Neuronal stem cell (in vitro differentiated cells): Measurements from ENCODE around the gene BPIFB6.
A peak's percentile ranks its signal among the peaks of the same experiment; 100 is the strongest.

Source experiments
- DNase-seq: peaks from one replicate; pipeline ENCODE4 v3.0.0-alpha.2; 2013; ENCODE audit warnings: low spot score
- H2AFZ ChIP-seq: one replicate; pipeline ENCODE4 v1.6.1; 2013; ENCODE audit warnings: mild to moderate bottlenecking, low read length, inconsistent platforms
- H2AK5ac ChIP-seq: 2 replicates; pipeline ENCODE4 v1.6.1; 2013; ENCODE audit warnings: low read depth, mild to moderate bottlenecking, inconsistent platforms, low read length, moderate library complexity, mixed read lengths
- H2BK120ac ChIP-seq: 2 replicates; pipeline ENCODE4 v1.6.1; 2013; ENCODE audit warnings: low read depth, mild to moderate bottlenecking, inconsistent platforms, low read length, moderate library complexity, mixed read lengths
- H2BK12ac ChIP-seq: one replicate; pipeline ENCODE4 v1.6.1; 2013; ENCODE audit warnings: low read length, inconsistent platforms
- H2BK15ac ChIP-seq: 2 replicates; pipeline ENCODE4 v1.6.1; 2013; ENCODE audit warnings: mild to moderate bottlenecking, low read length, inconsistent platforms, mixed read lengths
- H2BK5ac ChIP-seq: one replicate; pipeline ENCODE4 v1.6.1; 2013; ENCODE audit warnings: inconsistent platforms, mild to moderate bottlenecking, low read length, moderate library complexity
- H3K14ac ChIP-seq: one replicate; pipeline ENCODE4 v1.6.1; 2013; ENCODE audit warnings: low read length, inconsistent platforms
- H3K18ac ChIP-seq: 2 replicates; pipeline ENCODE4 v1.6.1; 2013; ENCODE audit warnings: low read length, inconsistent platforms
- H3K23ac ChIP-seq: 2 replicates; pipeline ENCODE4 v1.6.1; 2013; ENCODE audit warnings: low read depth, mild to moderate bottlenecking, mixed read lengths, low read length, inconsistent platforms; ENCODE audit not compliant: poor library complexity
- H3K27ac ChIP-seq: replicated peaks from 3 replicates; pipeline ENCODE4 v1.5.1; 2013; ENCODE audit warnings: low read length, inconsistent platforms
- H3K27me3 ChIP-seq, 3 experiments: 2 replicates each; pipeline ENCODE4 v1.6.1; 2013; ENCODE audit warnings: low read length in 3 of 3, mild to moderate bottlenecking in 2 of 3, inconsistent platforms in 1 of 3, low read depth in 1 of 3, mixed read lengths in 1 of 3, moderate library complexity in 1 of 3; ENCODE audit not compliant: control insufficient read depth in 3 of 3, insufficient read depth in 3 of 3
- H3K36me3 ChIP-seq, 2 donors: replicated peaks in 1 of 2; 2 replicates each; pipeline ENCODE4 v1.6.1; 2013; ENCODE audit warnings: low read length in 2 of 2; ENCODE audit not compliant: control insufficient read depth in 2 of 2, insufficient read depth in 2 of 2
- H3K4ac ChIP-seq: 2 replicates; pipeline ENCODE4 v1.6.1; 2013; ENCODE audit warnings: inconsistent platforms, mild to moderate bottlenecking, low read length, moderate library complexity
- H3K4me1 ChIP-seq, 2 donors: 1 replicate in 1 of 2; 2 replicates in 1 of 2; pipeline ENCODE4 v1.6.1; 2013; ENCODE audit warnings: low read length in 2 of 2, low read depth in 1 of 2; ENCODE audit not compliant: control insufficient read depth in 2 of 2, insufficient read depth in 1 of 2
- H3K4me2 ChIP-seq: one replicate; pipeline ENCODE4 v1.6.1; 2013; ENCODE audit warnings: mild to moderate bottlenecking, low read length, inconsistent platforms; ENCODE audit not compliant: insufficient read depth, poor library complexity, severe bottlenecking
- H3K4me3 ChIP-seq, 2 donors: 2 replicates each; pipeline ENCODE4 v1.5.1; 2013; ENCODE audit warnings: low read length in 2 of 2, mild to moderate bottlenecking in 2 of 2, inconsistent platforms in 1 of 2, moderate library complexity in 1 of 2
- H3K79me1 ChIP-seq: one replicate; pipeline ENCODE4 v1.6.1; 2013; ENCODE audit warnings: low read depth, mild to moderate bottlenecking, inconsistent platforms, low read length, moderate library complexity
- H3K9ac ChIP-seq: one replicate; pipeline ENCODE4 v1.6.1; 2013; ENCODE audit warnings: mild to moderate bottlenecking, low read depth, low read length, inconsistent platforms; ENCODE audit not compliant: poor library complexity
- H3K9me3 ChIP-seq, 2 donors: replicated peaks in 1 of 2; 2 replicates each; pipeline versions ENCODE3 to v1.6.1; 2013; ENCODE audit warnings: low read length in 2 of 2, mild to moderate bottlenecking in 2 of 2, inconsistent platforms in 1 of 2, low read depth in 1 of 2, mixed read lengths in 1 of 2, moderate library complexity in 1 of 2; ENCODE audit not compliant: control insufficient read depth in 2 of 2, insufficient read depth in 1 of 2
- H4K8ac ChIP-seq: one replicate; pipeline ENCODE4 v1.6.1; 2013; ENCODE audit warnings: low read depth, mild to moderate bottlenecking, inconsistent platforms, low read length, moderate library complexity
- H4K91ac ChIP-seq: one replicate; pipeline ENCODE4 v1.6.1; 2013; ENCODE audit warnings: low read length, low read depth, mild to moderate bottlenecking, inconsistent platforms; ENCODE audit not compliant: poor library complexity
- WGBS, 2 donors: extraction: QIAGEN DNeasy Blood & Tissue Kit; methylation state at CpG; one replicate each; pipeline ENCODE4 v1.1.7; 2013; ENCODE audit warnings: missing lambda C conversion rate in 2 of 2, mixed read lengths in 1 of 2; ENCODE audit not compliant: insufficient read length in 2 of 2, insufficient replicate concordance in 1 of 2; ENCODE audit errors: extremely low coverage in 2 of 2; 5-methylcytosine and 5-hydroxymethylcytosine counted together

The BPIFB6 gene

DNA sequence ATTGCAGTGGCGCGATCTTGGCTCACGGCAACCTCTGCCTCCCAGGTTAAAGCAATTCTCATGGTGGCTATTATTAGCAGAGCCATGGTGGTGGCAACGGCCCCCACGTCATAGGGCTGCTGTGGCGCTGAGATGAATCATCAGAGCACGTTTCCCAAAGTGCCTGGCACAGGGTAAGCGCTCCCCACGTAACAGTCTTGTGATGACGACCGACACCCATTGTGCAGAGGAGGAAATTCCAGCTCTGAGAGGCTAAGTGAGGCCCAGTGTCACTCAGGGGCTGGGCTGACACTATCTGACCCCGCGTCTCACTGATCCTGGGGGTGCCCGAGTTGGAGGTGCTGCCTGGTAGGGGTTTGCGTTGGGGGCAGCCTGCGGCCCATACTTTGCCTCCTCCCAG, 43.4 kb upstream of the BPIFB6 start:
- Histone ChIP-seq H3K14ac (peak overlapping the region; percentile 60), H2BK12ac (peak overlapping the region; percentile 46), H3K36me3 (no peaks in the 10 kb centered on the region), H3K27me3 (peaks cover 0 to 7% (median 0%) of the 10 kb centered on the region in 3 experiments), H4K8ac (no peak overlapping the region), H3K18ac (peak overlapping the region; percentile 44), H3K23ac (peak overlapping the region; percentile 74), H3K4me3 (no peak overlapping the region), H3K4me2 (no peak overlapping the region), H3K9me3 (no peaks in the 10 kb centered on the region), H4K91ac (no peak overlapping the region), H3K4me1 (peaks cover 0 to 5% of the 10 kb centered on the region in 2 donors), H2BK120ac (no peak overlapping the region), H3K9ac (no peak overlapping the region), H2BK5ac (no peak overlapping the region), H3K4ac (no peak overlapping the region), H3K27ac (no peak overlapping the region), H2BK15ac (peak overlapping the region; percentile 21), H2AK5ac (no peak overlapping the region), H3K79me1 (no peaks in the 10 kb centered on the region), H2AFZ (no peak overlapping the region)
- no peak for DNase-seq
- no CpG with 5 or more reads among the region's 16 CpGs for WGBS, 2 donors

DNA sequence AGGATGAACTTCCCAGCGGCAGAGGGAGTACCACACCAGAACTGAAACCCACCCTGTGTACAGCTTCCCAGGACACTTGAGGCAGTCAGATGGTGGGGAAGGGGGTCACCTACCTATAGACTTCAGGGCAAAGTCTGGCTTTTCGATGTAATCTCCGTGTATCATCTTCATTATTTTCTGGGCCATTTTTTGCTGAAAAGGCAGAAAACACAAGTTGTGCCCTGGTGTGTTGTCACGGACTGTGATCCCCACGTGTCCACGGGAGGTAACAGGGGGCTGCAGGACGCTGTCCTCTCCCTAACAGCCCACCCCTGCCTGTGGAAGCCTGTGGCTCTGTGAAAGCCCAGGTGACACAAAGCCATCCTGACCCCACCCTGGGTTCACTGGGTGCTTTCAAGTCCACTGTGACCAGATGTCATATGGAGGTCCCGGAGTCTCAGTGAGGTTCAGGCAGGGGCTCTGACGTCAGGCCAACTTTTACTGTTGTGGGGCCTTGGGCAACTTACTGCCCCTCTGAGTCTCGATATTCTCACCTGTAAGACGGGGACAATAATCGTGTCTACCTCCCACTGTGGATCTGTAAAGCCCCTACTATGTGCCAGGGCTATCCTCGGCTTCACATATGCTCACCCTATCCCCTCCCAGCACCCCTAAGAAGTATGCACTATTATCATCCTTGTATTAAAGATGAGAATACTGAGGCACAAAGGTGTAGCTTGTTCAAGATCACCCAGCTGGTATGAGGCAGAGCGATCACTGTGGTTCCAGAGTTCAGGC, 41.8 kb upstream of the BPIFB6 start:
- Histone ChIP-seq H3K27me3 (peaks cover 0 to 7% (median 0%) of the 10 kb centered on the region in 3 experiments), H3K4me3 (no peak overlapping the region), H2BK12ac (no peak overlapping the region), H3K79me1 (no peaks in the 10 kb centered on the region), H3K14ac (no peak overlapping the region), H4K91ac (no peak overlapping the region), H3K9ac (no peak overlapping the region), H3K18ac (no peak overlapping the region), H3K4me1 (peaks cover 0 to 5% of the 10 kb centered on the region in 2 donors), H3K4me2 (no peak overlapping the region), H3K27ac (no peak overlapping the region), H2AFZ (no peak overlapping the region), H4K8ac (no peak overlapping the region), H3K36me3 (no peaks in the 10 kb centered on the region), H3K9me3 (no peaks in the 10 kb centered on the region), H3K4ac (no peak overlapping the region), H2BK5ac (no peak overlapping the region), H2BK120ac (no peak overlapping the region), H2BK15ac (no peak overlapping the region), H2AK5ac (peak overlapping the region; percentile 32), H3K23ac (no peak overlapping the region)
- WGBS, 2 donors = no CpG with 5 or more reads among the region's 14 CpGs
- DNase-seq = no peak

DNA sequence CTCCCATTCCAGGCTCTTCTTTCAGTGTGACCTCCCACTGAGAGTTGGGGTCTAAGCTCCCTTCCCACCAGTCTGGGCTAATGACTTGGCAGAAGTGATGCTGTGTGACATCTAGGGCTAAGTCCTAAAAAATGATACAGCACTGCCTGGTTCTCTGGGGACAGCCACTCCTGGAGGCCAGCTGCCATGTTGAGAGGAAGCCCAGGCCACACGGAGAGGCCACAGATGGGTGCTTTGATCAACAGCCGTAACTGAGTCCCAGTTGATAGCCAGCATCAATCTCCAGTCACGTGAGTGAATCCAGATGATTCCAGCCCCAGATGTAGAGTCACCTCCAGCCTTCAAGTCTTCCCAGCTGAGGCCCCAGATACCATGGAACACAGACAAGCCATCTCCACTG, 41.0 kb upstream of the BPIFB6 start:
- H2BK5ac ChIP-seq = no peak overlapping the region
- no peak overlapping the region for H3K9ac ChIP-seq
- no peak for DNase-seq
- no peak overlapping the region for H3K4me3 ChIP-seq
- no peak overlapping the region for H2BK12ac ChIP-seq
- H3K36me3 ChIP-seq = no peaks in the 10 kb centered on the region
- H3K4ac ChIP-seq = no peak overlapping the region
- no peak overlapping the region for H3K18ac ChIP-seq
- no CpG with 5 or more reads among the region's 3 CpGs for WGBS, 2 donors
- H3K9me3 ChIP-seq = no peaks in the 10 kb centered on the region
- H2AFZ ChIP-seq = no peak overlapping the region
- H4K8ac ChIP-seq = no peak overlapping the region
- H3K4me1 ChIP-seq = peaks cover 0 to 4% of the 10 kb centered on the region in 2 donors
- H3K4me2 ChIP-seq = no peak overlapping the region
- no peak overlapping the region for H2BK15ac ChIP-seq
- H3K27ac ChIP-seq = no peak overlapping the region
- H3K14ac ChIP-seq = no peak overlapping the region
- no peak overlapping the region for H3K23ac ChIP-seq
- no peaks in the 10 kb centered on the region for H3K79me1 ChIP-seq
- peaks cover 0 to 7% (median 0%) of the 10 kb centered on the region in 3 experiments for H3K27me3 ChIP-seq
- no peak overlapping the region for H2BK120ac ChIP-seq
- H4K91ac ChIP-seq = no peak overlapping the region
- H2AK5ac ChIP-seq = no peak overlapping the region

DNA sequence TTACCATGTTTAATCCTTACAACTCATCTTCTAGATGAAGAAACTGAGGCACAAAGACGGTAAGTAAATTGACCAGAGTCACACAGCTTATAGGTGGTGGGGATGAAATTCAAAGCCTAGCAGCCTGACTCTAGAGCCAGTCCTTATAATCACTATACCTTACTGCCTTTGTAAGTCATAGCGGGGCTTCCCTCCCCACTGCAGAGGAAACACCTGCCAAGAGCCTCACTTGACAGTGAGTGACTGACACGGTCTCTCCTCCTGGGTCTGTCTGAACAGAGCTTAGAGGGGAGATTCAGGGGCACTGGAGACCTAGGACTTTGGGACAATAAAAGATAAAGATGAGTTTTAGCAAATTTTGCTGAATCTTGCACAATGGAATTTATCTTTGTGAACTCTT, 40.1 kb upstream of the BPIFB6 start:
- no peak overlapping the region for H2AK5ac ChIP-seq
- no CpG with 5 or more reads among the region's 3 CpGs for WGBS, 2 donors
- H3K4me3 ChIP-seq = no peak overlapping the region
- H4K8ac ChIP-seq = no peak overlapping the region
- DNase-seq = no peak
- peaks cover 0 to 1% of the 10 kb centered on the region in 2 donors for H3K4me1 ChIP-seq
- no peak overlapping the region for H2AFZ ChIP-seq
- H3K9ac ChIP-seq = no peak overlapping the region
- no peak overlapping the region for H3K4ac ChIP-seq
- no peak overlapping the region for H3K27ac ChIP-seq
- no peak overlapping the region for H3K18ac ChIP-seq
- H3K23ac ChIP-seq = no peak overlapping the region
- no peak overlapping the region for H2BK5ac ChIP-seq
- H3K79me1 ChIP-seq = no peaks in the 10 kb centered on the region
- peaks cover 0 to 7% (median 0%) of the 10 kb centered on the region in 3 experiments for H3K27me3 ChIP-seq
- H4K91ac ChIP-seq = no peak overlapping the region
- no peaks in the 10 kb centered on the region for H3K9me3 ChIP-seq
- no peak overlapping the region for H2BK120ac ChIP-seq
- no peak overlapping the region for H2BK12ac ChIP-seq
- H3K14ac ChIP-seq = no peak overlapping the region
- no peak overlapping the region for H2BK15ac ChIP-seq
- H3K4me2 ChIP-seq = no peak overlapping the region
- H3K36me3 ChIP-seq = no peaks in the 10 kb centered on the region
